NCI-H128 (cell line): ENCODE measurements around the gene ARHGAP31.
"Not testable (repeated sequence)": the region's sequence is repeated elsewhere in the genome, so short reads cannot be mapped to it uniquely, and the experiment has no call there.

Experiments
- DNase-seq: peaks from one replicate; lab custom pipeline; 2025; ENCODE audit not compliant: unreplicated experiment; lab: John Stamatoyannopoulos, UW

The ARHGAP31 gene

DNA sequence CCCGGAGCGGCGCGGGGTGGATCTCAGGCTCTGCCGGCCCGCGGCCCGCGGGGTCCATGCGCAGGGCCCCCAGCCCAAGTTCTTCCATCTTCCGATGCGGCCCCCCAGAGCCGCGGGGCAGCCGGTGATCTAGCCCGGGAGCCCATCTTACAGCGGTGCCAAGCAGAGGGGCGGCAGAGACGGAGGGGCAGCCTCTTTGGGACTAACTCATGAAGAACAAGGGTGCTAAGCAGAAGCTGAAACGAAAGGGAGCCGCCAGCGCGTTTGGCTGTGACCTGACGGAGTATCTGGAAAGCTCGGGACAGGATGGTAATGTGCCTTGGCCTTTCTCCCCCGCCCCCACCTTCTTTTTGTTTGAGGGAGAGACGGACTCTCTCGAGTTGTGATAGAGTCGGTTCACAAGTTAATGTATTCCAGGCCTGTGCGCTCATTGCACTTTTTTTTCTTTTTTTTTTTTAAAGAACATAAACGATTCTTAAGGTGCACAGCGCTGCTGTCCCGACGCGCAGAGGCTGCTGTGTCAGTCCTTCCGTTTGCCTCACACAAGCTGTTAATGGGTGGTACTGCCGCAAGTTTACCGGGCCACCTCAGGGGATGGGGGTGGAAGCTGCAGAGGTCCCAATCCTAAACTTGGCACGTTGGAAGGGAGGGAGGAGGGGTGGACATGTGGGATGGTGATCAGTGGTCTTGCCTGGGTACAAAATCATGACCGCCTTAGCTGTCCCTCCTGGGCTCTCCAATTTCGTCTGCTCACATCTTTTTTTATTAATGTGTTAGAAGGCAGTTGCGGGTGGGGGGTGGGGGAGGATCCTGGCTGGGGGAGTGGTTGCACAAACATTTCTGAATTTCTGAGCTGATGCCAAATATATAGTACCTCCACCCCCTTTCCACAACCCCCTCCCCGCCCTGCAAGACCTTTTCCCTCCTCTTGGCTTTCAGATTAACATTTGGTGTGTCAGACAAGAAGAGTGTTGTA is 801 bp downstream of the ARHGAP31 start:
- no peak for DNase-seq

DNA sequence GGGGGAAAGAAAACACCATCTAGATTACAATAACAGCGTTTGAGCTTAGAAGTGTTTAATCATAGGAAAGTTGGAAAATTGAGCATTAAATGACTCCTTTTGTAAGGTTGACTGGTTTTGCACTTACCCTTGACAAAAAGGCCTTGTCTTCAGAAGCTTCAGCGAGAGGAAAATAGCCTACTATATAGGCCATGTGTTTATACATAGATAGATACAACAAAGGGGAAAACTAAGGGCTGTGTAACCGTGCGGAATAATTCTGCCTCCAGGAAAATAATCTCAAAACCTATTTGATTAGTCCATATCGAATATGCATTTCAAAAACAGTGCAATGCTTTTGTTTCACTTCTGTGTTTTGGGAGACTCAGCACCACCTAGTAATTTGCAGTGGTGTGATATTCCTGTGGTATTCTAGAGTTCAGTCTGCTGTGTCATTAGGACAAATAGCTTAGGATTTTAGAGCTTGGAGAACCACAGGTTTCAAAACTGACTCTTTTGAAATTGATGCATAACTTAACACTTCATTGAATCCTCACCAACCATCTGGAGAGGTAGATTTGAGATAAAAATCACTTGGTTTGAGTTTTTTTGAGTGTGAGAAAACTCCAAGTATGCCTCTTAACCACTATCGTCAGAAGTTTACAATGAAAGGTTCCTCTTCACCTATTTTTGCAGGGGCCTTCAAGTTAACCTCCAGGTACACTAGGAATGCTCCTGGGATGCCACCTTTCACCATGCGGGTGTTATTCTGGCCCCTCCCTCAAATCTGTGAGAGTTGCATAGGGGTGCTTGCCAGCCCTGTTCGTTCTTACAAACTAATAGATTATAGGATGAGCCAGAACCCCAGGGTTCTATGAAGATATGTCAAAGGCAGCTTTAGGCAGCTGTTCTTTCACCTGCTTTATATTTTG is 1.9 kb downstream of the ARHGAP31 start:
- no peak for DNase-seq

DNA sequence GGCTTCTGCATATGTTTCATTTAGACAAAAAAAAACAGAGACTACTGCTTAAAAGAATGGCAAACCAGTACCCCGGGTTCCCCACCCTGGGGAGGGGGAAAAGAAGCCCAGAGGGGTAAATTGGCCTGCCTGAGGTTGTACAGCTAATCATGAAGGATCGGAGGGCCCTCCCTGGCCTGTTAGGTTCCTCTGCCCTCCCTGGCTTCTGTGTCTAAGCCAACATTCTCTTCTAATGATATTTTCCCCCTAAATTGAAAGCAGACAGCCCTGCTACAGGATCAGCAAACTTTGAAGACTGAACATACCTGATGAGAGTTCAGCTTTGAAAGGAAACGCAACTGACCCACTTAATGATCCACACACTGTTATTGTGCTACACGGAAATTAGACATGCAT is 2.5 kb downstream of the ARHGAP31 start:
- no peak for DNase-seq

- DNase-seq: no peak
Measured at GRCh38 chr3:119297169-119297568, 3.0 kb downstream of the ARHGAP31 start.

GRCh38 chr3:119298565-119298941 is 4.4 kb downstream of the ARHGAP31 start:
- DNase-seq: no peak

DNA sequence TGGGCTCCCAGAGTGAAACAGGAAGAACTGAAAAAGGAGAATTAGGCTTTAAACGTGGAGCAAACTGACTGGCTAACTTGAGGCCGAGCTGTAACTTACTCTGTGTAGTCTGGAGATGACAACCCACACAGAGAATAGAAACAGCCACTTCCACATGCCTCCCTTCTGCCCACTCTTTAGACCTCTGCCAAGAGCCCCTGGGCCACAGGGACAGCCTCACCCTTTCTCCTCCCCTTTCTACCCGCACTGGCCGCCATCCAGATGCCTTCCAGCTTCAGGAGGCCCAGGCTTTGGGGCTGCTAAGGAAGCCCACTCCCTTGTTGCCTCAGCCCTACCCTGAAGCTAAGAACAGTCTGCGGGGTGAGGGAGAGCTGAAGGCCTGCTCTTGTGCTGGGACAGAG is 6.8 kb downstream of the ARHGAP31 start:
- DNase-seq: no peak

GRCh38 chr3:119301662-119302061 is 7.5 kb downstream of the ARHGAP31 start:
- DNase-seq: no peak

- DNase-seq: no peak
Measured at GRCh38 chr3:119302697-119303551, 8.7 kb downstream of the ARHGAP31 start.

DNA sequence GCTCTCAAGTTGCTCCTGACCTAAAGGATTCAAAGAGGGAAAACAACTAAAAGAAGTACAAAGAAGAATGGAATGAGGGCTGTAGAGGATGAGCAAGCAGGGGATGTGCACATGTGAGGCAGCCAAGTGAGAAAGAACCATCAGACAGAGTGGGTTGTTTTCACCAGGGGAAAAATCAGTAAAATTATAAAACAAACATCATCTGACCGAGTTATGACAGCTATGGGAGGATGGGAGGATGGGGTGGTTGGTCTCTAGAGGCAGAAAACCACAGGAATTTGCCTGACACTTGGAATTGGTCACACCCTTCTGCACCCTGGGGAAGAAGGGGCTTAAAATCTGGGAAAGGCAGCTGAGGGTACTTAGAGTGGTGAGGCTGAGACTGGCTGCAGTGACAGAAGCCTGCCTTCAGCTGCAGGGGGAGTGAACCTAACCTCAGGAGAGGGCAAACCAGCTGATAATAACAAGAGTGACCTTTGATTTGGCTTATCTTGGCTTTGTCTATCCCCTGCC is 10.1 kb downstream of the ARHGAP31 start:
- DNase-seq: no peak

GRCh38 chr3:119305286-119305685 is 11.1 kb downstream of the ARHGAP31 start:
- DNase-seq: no peak

DNA sequence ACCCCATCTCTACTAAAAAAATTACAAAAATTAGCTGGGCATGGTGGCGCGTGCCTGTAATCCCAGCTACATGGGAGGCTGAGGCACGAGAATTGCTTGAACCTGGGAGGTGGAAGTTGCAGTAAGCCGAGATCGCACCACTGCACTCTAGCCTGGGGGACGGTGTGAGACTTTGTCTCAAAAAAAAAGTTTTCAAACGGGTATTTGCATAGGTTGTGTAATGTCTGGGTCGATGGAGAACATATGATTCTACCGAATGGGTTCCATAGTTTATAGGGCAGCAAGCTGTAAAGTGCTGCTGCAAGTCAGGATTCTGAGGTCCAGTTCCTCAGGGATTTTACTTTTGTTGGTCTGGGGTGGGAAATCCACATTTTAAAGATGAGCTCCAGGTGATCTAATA is 12.2 kb downstream of the ARHGAP31 start:
- DNase-seq: not testable (repeated sequence)

- no peak for DNase-seq
Measured at GRCh38 chr3:119308355-119308754, 14.2 kb downstream of the ARHGAP31 start.

DNA sequence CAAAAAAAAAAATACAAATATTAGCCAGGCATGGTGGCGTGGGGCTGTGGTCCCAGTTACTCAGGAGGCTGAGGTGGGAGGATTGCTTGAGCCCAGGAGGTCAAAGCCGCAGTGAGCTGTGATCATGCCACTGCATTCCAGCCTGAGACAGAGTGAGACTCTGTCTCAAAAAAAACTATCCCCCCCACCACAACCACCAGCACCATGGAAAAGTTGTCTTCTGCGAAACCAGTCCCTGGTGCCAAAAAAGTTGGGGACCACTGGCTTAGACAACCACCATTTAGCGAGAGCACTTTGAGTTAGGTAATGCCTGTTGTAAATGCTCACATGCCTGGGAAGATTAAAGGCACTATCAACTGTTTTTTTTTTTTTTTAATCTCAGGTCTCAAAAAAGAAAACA is 15.4 kb downstream of the ARHGAP31 start:
- DNase-seq: no peak

- no peak for DNase-seq
Measured at GRCh38 chr3:119310071-119310470, 15.9 kb downstream of the ARHGAP31 start.

DNA sequence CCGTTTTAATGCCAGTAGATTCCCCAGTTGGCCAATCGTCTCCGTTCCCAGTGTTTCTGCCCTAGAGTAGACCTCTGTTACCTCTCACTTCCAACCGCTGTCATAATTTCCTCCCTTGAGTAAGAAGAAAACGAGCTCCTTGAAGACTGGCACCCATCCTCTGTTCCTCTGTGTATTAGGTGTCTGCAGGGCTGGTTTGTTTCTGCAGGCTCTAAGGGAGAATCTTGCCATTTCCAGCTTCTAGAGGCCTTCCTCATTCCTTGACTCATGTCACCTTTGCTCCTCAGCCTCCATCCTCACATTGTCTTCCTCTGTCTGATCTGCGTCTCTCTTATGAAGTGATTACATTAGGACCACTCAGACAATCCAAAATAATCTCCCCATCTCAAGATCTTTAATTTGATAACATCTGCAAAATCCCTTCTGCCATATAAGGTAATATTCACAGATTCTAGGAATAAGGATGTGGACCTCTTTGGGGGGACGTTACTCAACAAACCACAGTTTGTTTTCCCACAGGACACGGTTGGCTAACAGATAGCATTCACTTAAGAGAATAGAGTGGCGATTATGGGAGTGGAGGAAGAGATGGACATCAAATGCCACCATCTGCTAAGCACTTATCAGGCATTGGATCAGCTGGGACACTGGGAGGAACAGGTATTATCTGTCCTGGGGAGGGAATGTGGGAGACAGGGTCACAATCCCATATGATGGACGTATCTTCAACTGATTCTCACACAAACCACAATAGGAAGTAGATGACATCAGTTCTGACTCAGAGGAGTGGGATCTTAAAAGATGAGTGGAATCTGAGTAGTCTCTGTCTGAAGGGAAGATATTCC is 17.1 kb downstream of the ARHGAP31 start:
- no peak for DNase-seq

DNA sequence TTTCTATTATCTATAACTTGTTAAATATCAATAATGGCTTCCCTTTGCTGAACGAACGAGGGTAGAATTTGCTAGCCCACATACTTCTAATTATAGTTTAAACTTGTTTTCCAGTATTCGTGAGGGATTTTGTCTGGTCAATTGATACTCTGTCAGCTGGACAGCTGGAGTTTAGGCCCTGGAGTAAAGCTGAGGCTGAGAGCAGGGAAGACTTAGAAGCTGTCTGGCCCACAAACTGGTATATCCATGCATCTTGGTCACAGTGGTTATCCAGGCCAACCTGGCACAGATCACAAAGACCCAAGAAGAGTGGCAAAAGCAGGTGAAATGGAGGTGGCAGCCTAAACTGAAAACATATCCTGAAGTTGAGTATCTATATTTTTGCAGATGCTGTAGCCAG is 19.3 kb downstream of the ARHGAP31 start:
- DNase-seq: no peak

GRCh38 chr3:119314821-119315220 is 20.6 kb downstream of the ARHGAP31 start:
- no peak for DNase-seq

GRCh38 chr3:119315600-119316312 is 21.6 kb downstream of the ARHGAP31 start:
- no peak for DNase-seq

DNA sequence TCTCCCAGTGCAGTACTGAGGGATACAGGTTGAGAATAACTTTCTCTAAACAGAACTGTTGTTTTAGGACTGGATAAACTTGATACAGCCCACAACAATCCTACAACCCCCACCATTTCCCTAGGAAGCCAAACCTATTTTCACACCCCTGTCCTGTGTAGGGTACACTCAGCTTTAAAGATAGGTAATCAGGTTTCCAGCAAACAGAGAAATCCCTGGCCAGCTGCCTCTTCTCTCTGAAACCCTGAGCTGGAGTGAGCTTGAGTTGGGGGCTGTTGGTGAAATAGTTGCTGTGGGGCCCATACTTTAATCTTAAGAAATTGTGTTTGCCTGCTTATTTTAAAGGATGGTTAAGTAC is 22.1 kb downstream of the ARHGAP31 start:
- no peak for DNase-seq
